ENCODE measurements around the gene CCBE1. TPM values are rescaled to one million over a fixed set of nuclear protein-coding genes. Genes with fewer than 3 reads are reported as not detected.

The CCBE1 gene
- total RNA-seq, 4 donors from 2014 or later = 1.3 to 30.2 (median 8.0) TPM

- no peak for DNase-seq (ENCODE audit: low spot score)
Measured at GRCh38 chr18:59551902-59552635, 145.2 kb downstream of the CCBE1 start.

GRCh38 chr18:59550174-59550516 is 147.1 kb downstream of the CCBE1 start:
- no peak for TF ChIP-seq CTCF (IDR thresholded peaks at IDR 0.05)
- DNase-seq (ENCODE audit: low spot score) (no peak), ATAC-seq (ENCODE audit: low FRiP score) (no peak)

More at GRCh38 chr18:59551902-59552635, 145.2 kb downstream of the CCBE1 start:
- no peak for ATAC-seq (ENCODE audit: low FRiP score)
- TF ChIP-seq CTCF (IDR thresholded peaks at IDR 0.05) = no peak

GRCh38 chr18:59549503-59550173 is 147.6 kb downstream of the CCBE1 start:
- ATAC-seq (ENCODE audit: low FRiP score) (no peak), DNase-seq (ENCODE audit: low spot score) (no peak)
- TF ChIP-seq CTCF (IDR thresholded peaks at IDR 0.05) = no peak

- DNase-seq (ENCODE audit: low spot score) (no peak), ATAC-seq (ENCODE audit: low FRiP score) (peak; percentile 43)
- TF ChIP-seq CTCF (IDR thresholded peaks at IDR 0.05) = no peak
Measured at GRCh38 chr18:59547581-59548182, 149.5 kb downstream of the CCBE1 start.

GRCh38 chr18:59546188-59546587 is 151.0 kb downstream of the CCBE1 start:
- no peak for TF ChIP-seq CTCF (IDR thresholded peaks at IDR 0.05)
- ATAC-seq (ENCODE audit: low FRiP score) (peak; percentile 74), DNase-seq (ENCODE audit: low spot score) (no peak)

GRCh38 chr18:59540780-59541179 is 156.4 kb downstream of the CCBE1 start:
- ATAC-seq (ENCODE audit: low FRiP score) = no peak
- TF ChIP-seq CTCF (IDR thresholded peaks at IDR 0.05) = no peak
- DNase-seq (ENCODE audit: low spot score) = no peak

Measured in omental fat pad (tissue), 4 donors.